ENCODE data around the gene BTG4.

DNA sequence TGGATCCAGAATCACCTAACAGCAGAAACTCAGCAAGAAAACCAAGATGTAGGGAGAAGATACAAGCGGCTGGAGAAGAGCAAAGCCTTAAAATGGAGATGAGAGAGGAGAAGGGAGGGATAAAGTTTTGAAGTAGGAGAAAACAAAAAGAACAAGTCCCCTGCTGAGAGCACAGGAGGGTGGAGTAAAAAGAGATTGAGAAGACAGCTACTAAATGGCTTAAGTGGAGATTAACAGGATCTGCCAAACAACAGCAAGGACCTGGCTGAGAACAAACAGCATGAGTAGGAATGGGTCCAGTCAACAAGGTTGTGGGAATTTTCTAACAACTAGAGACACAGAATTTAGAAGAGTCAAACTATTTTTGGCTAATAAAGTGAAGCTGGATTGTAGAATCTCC, 18.1 kb downstream of the BTG4 start:
- TF ChIP-seq, protein P1, sequence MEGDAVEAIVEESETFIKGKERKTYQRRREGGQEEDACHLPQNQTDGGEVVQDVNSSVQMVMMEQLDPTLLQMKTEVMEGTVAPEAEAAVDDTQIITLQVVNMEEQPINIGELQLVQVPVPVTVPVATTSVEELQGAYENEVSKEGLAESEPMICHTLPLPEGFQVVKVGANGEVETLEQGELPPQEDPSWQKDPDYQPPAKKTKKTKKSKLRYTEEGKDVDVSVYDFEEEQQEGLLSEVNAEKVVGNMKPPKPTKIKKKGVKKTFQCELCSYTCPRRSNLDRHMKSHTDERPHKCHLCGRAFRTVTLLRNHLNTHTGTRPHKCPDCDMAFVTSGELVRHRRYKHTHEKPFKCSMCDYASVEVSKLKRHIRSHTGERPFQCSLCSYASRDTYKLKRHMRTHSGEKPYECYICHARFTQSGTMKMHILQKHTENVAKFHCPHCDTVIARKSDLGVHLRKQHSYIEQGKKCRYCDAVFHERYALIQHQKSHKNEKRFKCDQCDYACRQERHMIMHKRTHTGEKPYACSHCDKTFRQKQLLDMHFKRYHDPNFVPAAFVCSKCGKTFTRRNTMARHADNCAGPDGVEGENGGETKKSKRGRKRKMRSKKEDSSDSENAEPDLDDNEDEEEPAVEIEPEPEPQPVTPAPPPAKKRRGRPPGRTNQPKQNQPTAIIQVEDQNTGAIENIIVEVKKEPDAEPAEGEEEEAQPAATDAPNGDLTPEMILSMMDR (IDR thresholded peaks at IDR 0.05), result no peak
- TF ChIP-seq POLR2A (IDR thresholded peaks at IDR 0.05), result no peak
